ENCODE data around the gene CCDC149. TPM values are rescaled to one million over a fixed set of nuclear protein-coding genes. Genes with fewer than 3 reads are reported as not detected.

The CCDC149 gene
- total and polyA plus RNA-seq, 2 of the 8 experiments (the other 6 are each of a cell fraction or from before 2014, with no cell fraction given) = 2.2 to 5.6 TPM

GRCh38 chr4:24813732-24814131 lies 99.1 kb downstream of the CCDC149 start:
- no peak overlapping the region for H2BK15ac ChIP-seq (ENCODE audit: low read length)
- no peaks in the 10 kb centered on the region for H3K9me3 ChIP-seq (ENCODE audit: insufficient read depth in 2 of 2, low read depth in 1 of 2, low read length in 1 of 2)
- 78% methylated on average over 2 of the region's 2 CpGs; no CpG with 5 or more reads in 1 of the 2 experiments for WGBS, 2 experiments (ENCODE audit: extremely low coverage in 1 of 2, insufficient coverage in 1 of 2, insufficient read length in 1 of 2, insufficient replicate concordance in 2 of 2, low coverage in 1 of 2, low lambda C conversion rate in 2 of 2, missing lambda C conversion rate in 1 of 2)
- no peak overlapping the region for H3K4me3 ChIP-seq (ENCODE audit: extremely low read depth in 1 of 4, insufficient read depth in 2 of 4, low read depth in 3 of 4, low read length in 4 of 4)
- ChIA-PET POLR2A (ENCODE audit: partially characterized antibody) (no interaction called here), CTCF (ENCODE audit: partially characterized antibody) (interaction anchor here (0.8 to 2.0 kb wide), 6 partner anchors 13 to 167 kb away, joined by 3 to 8 read pairs (median 4); no protein-coding TSS in a partner anchor)
- H4K8ac ChIP-seq (ENCODE audit: extremely low read depth, insufficient read depth, low read length) = no peak overlapping the region
- no peak overlapping the region for H3K14ac ChIP-seq (ENCODE audit: insufficient read length)
- no peaks in the 10 kb centered on the region for H3K79me1 ChIP-seq (ENCODE audit: low read depth, low read length)
- H2BK120ac ChIP-seq (replicated peaks; ENCODE audit: low read depth, low read length) = no peak overlapping the region
- DNase-seq (ENCODE audit: low read depth in 1 of 2, low spot score in 2 of 2) (no peak), FAIRE-seq (no peak)
- no peak overlapping the region for H3K4ac ChIP-seq (replicated peaks; ENCODE audit: insufficient read length, low read depth, low read length)
- H3K18ac ChIP-seq (ENCODE audit: extremely low read depth, low read length) = no peak overlapping the region
- H3K56ac ChIP-seq (replicated peaks; ENCODE audit: insufficient read length, low read depth, low read length) = no peak overlapping the region
- H2BK5ac ChIP-seq (ENCODE audit: low read depth, low read length) = no peak overlapping the region
- H3K27me3 ChIP-seq (replicated peaks in 1 of 4; ENCODE audit: control insufficient read depth in 3 of 4, extremely low read depth in 1 of 4, insufficient read depth in 3 of 4, low read length in 3 of 4) = no peaks in the 10 kb centered on the region
- H3K36me3 ChIP-seq (ENCODE audit: control insufficient read depth in 2 of 4, insufficient read depth in 4 of 4, low read length in 3 of 4) = no peaks in the 10 kb centered on the region
- no peaks in the 10 kb centered on the region for H4K20me1 ChIP-seq (replicated peaks in 1 of 2; ENCODE audit: control insufficient read depth in 1 of 2, insufficient read depth in 2 of 2, low read length in 2 of 2)
- no peak overlapping the region for H4K91ac ChIP-seq (replicated peaks; ENCODE audit: insufficient read length, low read length)
- no peak overlapping the region for H4K5ac ChIP-seq (ENCODE audit: insufficient read length, low read depth, low read length)
- no peaks in the 10 kb centered on the region for H3K79me2 ChIP-seq (ENCODE audit: control insufficient read depth in 1 of 2, insufficient read depth in 2 of 2, low read length in 2 of 2)
- no peak overlapping the region for H3K9ac ChIP-seq (replicated peaks in 1 of 4; ENCODE audit: extremely low read depth in 1 of 4, low read depth in 3 of 4, low read length in 3 of 4)
- H2AFZ ChIP-seq (ENCODE audit: low read length) = no peak overlapping the region
- no peak overlapping the region for H2BK20ac ChIP-seq (ENCODE audit: low read length)
- no peak overlapping the region for H2AK5ac ChIP-seq (ENCODE audit: low read depth, low read length)
- H3K4me1 ChIP-seq (replicated peaks in 1 of 4; ENCODE audit: control insufficient read depth in 3 of 4, insufficient read depth in 4 of 4, low read length in 3 of 4) = peaks cover 0 to 4% (median 2%) of the 10 kb centered on the region in 4 experiments; a peak in 4 of 7 replicates
- H3K4me2 ChIP-seq (ENCODE audit: insufficient read depth in 1 of 2, low read depth in 2 of 2, low read length in 2 of 2) = no peak overlapping the region
- H3K23me2 ChIP-seq (ENCODE audit: low read depth, low read length) = no peaks in the 10 kb centered on the region
- H3K27ac ChIP-seq (ENCODE audit: low read depth, low read length) = no peak overlapping the region
- TF ChIP-seq CBX5 (IDR thresholded peaks at IDR 0.05; ENCODE audit: low read depth, low read length) = no peak
- no peak for TF ChIP-seq NRF1 (IDR thresholded peaks at IDR 0.05; ENCODE audit: low read depth, low read length)
- no peak for TF ChIP-seq KDM1A (IDR thresholded peaks at IDR 0.05; ENCODE audit: borderline replicate concordance, low read length)
- no peak for TF ChIP-seq BRCA1 (IDR thresholded peaks at IDR 0.05; ENCODE audit: low read depth, low read length)
- no peak for TF ChIP-seq EZH2 (IDR thresholded peaks at IDR 0.05; ENCODE audit: low read depth, low read length, severe bottlenecking)
- no peak for TF ChIP-seq TAF7 (optimal IDR thresholded peaks at IDR 0.05; ENCODE audit: borderline replicate concordance, low read depth, low read length)
- no peak for TF ChIP-seq MAX (IDR thresholded peaks at IDR 0.05)
- no peak for TF ChIP-seq EP300 (IDR thresholded peaks at IDR 0.05; ENCODE audit: borderline replicate concordance in 1 of 2, low read depth in 2 of 2, low read length in 2 of 2)
- no peak for TF ChIP-seq SP2 (IDR thresholded peaks at IDR 0.05; ENCODE audit: low read length)
- no peak for TF ChIP-seq TCF12 (IDR thresholded peaks at IDR 0.05; ENCODE audit: low read depth, low read length)
- no peak for TF ChIP-seq CREB1 (IDR thresholded peaks at IDR 0.05)
- no peak for TF ChIP-seq HDAC6 (IDR thresholded peaks at IDR 0.05; ENCODE audit: low read depth, low read length)
- H3K23ac ChIP-seq (ENCODE audit: insufficient read length) = no peak overlapping the region
- H2BK12ac ChIP-seq (ENCODE audit: low read depth, low read length) = no peak overlapping the region
